Hypothalamus (tissue), 51 donors: ENCODE results near the gene CLNK.

Experiments
- DNase-seq, 51 donors: peaks; one replicate each; lab custom pipeline; 2025; lab: John Stamatoyannopoulos, UW

CLNK gene, protein sequence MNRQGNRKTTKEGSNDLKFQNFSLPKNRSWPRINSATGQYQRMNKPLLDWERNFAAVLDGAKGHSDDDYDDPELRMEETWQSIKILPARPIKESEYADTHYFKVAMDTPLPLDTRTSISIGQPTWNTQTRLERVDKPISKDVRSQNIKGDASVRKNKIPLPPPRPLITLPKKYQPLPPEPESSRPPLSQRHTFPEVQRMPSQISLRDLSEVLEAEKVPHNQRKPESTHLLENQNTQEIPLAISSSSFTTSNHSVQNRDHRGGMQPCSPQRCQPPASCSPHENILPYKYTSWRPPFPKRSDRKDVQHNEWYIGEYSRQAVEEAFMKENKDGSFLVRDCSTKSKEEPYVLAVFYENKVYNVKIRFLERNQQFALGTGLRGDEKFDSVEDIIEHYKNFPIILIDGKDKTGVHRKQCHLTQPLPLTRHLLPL

DNA sequence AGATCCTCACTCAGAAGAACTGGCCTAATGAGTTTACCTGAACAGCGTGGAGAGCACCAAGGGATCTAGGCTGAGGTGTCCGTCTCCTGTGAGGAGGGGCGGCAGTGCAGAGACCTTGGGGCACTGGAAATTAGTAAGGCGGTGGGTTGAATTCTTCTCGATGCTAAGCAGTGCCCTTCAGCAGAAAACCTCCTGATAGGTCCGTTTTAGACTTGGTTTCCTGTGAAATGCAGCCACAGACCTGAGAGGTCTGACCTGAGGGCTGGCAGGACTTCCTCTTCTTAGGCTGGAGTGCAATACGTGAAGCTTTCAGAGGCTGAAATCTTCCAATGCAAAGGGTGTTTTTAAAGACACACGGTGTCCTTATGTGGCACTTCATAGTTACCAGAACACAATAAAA is at the start of gene CLNK:
CLNK (minus strand) TSS at position 138 of the 400 bp plus-strand sequence. CDS start 16,899 bp downstream, outside the sequence.
- DNase-seq = no peak

DNA sequence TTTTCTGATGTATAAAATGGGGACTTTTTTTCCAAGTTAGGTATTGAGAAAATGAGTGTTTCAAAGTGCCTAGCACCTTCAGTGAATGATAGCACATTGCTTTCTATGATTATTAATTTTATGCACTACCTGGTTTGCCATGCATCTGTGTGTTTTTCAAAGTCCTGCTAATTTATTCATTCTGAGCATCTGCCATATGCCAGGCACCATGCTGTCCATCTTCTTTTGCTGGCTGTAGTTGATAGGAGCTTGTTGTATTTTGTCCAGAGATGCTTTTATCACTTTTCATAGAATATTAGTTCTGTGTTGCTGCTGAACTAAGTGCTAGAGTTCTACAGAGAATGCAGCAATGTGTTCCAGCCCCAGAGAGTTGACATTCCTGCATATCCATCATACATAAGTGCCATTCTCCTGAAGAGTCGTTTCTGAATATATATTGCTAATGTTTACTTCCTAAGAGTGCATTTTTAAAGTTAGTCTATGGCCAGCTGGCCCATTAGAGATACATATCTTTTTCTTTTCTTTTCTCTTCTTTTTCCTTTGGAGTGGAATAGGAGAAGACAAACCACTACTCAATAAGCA is 49.0 kb upstream of the CLNK start:
- DNase-seq = no peak

DNA sequence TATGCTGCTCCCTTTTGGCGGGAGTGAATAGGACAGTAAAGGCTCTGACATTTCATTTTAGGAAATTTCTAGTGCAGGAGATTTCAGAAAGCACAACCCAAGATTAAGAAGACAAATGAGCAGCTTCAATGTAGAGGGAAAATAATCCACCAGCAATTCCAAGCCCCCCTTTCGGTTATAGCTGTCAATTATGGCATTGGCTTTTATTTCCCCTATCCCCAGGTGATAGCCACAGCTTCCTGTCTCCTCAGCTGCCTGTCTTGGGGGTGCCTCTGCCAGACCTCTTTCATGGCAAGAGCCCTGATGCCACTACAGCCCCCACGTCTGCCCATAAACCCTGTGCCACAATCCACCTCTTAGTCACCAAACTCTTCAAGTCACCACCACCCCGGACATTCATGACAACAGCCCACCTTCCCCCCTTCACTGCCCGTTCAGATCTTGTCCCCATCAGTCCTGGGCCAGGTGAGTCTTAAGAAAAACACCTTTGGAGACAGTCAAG is 48.4 kb upstream of the CLNK start:
- no peak for DNase-seq

DNA sequence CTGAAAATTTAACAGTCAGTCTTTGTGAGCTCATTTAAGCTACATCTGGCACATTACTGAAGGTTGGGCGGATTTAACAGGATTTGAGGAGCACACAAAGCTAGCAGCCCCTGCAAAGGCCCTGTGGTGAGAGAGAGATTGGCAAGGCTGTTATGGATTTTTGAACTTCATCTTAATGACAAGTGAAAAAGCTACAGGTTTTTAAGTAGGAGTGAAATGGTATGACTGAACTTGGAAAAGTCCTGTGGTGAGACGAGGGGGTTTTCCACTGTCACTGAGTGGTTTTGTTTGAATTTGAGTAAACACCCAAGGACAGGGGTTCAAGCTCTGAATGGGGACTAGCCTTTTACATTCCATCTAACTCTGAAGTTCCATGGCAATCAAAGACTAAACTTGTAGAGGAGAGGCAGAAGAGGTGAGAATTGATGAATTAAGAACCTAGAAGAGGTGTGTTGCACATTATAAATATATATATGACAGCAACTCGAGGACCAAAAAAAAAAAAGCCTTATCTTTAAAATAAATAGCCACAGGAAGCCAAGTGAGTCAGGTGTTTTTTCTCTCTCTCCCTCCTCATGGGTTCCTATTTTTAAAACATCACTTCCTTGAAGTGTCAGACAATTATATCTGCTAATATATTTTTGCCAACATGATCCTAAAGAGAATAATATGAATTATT is 47.8 kb upstream of the CLNK start:
- no peak for DNase-seq

DNA sequence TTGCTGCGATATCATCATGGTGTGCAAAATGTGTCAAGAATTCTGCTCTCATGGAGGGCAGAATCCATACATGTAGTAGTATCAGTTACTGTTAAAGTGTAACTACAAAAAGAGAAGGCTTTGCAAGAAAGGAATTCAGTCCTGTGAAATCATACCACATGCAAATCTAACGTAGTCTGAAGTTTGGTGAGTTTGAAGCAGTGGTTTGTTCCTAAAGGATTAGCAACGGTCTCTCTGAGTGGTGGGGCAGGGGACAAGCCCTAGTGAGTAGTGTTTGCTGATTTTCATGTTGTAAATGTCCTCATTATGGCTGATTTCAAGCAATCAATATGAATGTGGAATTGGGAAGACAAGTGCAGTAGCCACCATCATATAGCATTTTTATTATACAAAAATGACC is 47.1 kb upstream of the CLNK start:
- DNase-seq = no peak

DNA sequence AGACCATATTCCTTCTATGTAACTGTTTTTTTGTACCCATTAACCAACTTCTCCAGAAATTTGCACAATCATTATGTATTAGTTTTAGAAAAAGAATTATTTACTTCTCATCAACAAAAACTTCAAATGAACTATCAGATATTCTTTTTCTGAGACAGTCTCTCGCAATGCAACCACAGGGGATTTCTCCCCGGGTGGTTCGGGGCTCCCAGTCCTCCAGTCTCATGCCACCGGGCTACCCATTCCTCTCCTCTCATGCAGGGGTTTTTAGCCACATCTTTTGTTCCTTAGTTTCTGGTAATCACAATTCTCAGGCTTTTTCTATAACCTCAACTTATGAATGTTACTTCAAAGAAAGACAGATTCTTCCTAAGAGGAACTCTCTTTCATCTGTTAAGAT is 46.6 kb upstream of the CLNK start:
- no peak for DNase-seq

DNA sequence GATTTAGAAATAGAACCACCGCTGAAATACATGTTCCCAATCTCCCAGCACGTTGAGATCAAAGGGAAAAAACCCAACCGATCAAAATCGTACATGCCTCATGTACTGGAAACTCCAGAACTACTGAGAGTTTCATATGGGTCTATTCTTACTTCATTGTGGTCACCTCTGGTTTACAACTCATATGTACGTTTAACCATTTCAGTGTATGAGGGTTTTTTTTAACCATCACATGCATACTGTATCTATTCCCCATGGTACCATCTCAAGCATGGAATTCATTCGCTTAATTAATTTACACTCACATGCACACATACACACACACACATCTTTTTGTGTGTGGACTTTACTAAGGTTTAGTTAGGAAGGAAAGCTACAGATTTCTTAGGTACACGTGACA is 46.0 kb upstream of the CLNK start:
- no peak for DNase-seq

DNA sequence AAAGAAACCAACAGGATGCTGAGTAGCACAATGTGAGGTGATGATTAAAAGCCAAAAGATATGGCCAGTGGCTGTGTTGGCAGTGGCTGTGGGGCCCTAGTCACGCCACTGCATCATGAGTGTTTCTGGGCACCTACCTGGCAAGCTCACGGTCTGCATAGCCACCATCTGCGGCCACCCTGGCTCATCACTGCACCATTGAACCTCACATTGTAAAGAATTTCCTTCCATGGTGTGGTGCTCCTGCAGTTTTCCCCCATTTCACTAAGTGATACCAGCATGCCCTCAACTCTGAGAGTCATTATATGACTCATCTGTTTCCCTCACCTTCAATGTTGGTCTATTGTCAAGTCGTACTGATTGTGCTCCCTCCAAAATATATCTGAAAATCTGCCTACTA is 45.5 kb upstream of the CLNK start:
- DNase-seq = no peak

DNA sequence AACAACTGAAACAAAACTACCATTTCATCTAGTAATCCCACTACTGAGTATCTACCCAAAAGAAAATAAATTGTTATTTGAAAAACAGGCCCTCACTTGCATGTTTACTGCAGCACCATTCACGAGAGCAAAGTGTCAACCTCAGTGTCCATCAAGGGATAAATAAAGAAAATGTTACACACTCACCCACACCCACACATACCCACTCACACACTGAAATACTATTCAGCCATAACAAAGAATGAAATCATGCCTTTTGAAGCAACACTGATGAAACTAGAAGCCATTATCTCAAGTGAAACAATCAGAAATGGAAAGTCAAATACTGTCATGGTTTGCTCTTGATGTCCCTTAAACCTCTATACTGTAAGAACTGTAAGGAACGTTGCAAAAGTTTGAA is 44.8 kb upstream of the CLNK start:
- DNase-seq = no peak

DNA sequence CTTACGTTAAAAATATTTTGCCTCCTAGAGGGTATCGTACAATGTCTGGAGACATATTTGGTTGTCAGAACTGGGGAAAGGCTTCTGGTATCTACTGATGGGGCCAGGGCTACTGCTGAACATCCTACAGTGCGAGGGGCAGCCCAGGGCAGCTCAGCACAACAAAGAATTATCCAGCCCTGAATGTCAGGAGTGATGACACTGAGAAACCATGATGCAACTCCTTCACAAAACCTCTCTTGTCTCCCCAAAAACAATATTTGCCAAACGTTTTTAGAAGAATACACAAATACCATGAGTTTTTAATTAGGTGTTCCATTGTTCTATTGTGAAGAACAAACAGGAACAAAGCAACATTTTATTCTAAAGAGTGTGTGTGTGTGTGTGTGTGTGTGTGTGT is 43.4 kb upstream of the CLNK start:
- no peak for DNase-seq

DNA sequence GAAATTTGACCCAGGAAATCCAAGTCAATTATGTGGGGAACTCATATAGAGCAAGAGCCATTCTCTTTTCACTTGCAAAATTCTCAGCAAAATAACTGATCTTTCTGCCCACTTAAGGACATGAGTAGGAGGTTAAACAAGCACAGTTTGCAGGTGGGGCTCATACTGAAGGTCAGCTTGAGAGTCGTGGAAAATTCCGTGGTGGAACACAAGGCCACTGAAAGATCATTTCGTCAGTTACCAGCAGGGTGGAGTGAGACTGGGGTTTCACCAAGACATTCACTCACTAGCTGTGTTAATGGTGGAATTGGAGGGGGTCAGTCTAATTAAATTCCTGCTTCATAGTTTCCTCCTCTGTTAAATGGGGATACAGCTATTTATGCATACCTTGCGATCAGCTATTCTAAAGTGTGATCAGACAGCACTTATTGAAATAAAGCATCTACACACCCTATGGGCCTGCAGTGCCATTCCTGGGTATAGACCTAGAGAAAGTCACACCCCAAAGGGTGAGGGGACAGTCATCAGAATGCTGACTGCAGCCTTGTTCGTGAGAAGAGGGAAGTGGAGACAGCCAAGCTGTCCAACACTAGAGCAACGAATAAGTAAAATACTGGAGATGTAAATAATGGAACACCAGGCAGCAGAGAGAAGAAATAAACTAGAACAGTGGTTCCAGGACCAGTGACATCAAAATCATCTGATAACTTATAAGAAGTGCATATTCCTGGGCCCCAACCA is 42.7 kb upstream of the CLNK start:
- DNase-seq = no peak

DNA sequence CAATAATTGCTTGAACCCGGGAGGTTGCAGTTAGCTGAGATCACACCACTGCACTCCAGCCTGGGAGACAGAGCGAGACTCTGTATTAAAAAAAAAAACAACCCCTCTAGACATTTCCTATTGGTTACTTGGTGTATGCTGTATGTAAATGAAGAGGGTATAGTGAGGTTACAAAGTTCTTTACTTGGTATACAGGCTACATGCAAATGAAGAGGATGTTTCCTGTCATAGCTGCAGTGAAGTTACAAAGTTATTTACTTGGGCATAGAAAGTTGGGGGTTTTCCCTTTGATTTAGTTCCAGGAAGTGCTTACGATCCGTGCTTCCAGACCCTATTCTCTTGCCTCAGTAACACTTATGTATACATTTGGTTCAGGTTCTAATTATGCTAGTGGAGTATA is 38.4 kb upstream of the CLNK start:
- no peak for DNase-seq

DNA sequence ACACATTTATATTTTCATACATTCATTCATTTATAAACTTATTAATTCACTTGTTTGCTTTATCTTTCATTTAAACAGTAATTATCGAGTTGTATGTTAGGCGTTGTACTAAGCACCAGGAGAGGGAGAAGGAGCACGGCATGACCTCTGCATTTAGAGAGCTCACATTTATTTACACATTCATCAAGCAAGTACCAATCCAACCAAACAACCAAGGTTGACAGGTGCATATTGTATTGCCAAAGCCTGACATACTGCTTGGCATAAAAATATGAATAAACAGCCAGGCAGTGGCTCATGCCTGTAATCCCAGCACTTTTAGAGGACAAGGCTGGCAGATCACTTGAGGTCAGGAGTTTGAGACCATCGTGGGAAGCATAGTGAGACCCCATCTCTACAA is 37.0 kb upstream of the CLNK start:
- no peak for DNase-seq

DNA sequence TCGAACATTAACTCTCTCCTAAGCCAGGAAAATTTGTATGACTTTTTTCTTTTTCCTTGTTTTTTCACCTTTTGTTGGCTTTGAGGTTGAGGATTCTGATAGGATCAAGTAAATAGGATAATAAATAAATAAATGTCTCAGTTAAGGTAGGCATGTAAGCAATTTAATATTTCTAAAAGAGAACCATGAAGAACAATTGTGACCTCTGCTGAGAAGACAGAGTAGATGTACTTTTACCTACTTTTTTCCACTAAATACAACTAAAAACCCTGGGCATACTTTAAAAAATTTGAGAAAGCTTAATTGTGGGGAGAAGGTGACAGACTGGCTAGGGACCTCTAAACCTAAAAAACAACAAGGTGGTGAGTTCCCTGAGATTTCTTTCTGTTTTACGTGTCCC is 31.6 kb upstream of the CLNK start:
- no peak for DNase-seq

DNA sequence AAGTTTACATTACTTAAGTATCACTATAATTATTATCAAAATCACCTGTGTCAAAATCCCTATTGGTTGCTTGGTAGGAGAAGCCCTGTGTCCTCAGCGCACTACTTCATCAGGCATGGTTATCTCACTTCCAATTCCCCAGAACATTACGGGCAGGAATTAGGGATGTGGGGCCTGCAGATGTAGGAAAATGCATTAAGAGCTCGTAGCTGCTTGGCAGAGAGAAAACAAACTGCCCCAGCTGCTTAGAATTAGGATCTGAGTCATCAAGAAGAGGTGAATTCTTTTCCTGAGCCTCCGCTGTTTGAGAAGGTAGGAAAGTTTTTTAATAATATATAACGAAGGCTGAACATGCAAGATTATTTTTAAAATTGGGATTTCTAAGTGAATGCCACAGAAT is 31.1 kb upstream of the CLNK start:
- no peak for DNase-seq

DNA sequence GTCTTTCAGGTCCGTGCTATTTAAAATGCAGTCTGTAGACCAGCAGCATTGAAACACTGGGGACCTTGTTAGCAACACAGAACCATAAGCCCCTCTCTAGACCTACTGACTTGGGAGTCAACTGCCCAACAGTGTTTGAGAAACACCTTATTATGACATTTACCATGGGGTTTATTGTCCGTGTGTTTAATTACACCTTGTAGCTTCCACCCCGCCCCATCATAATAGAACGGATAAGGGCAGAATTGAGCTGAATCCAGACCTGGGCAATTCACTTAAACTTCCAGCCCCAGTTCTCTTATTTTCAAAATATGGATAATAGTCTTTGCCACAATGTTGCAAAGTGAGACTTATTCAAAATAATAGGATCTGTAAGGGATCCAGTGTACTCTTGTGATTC is 30.6 kb upstream of the CLNK start:
- DNase-seq = no peak

DNA sequence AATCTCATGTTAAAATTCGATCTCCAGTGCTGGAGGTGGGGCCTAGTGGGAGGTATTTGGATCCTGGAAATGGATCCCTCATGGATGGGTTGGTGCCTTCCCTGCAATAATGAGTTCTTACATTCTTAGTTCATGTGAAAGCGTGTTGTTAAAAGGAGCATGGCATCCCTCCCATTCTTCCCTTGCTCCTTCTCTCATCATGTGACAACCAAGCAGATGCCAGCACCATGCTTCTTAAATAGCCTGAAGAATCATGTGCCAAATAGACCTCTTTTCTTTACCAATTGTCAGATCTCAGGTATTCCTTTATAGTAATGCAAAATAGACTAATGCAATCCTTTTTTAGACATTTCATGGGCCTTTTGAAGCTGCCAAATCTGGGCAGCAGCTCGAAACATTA is 29.0 kb upstream of the CLNK start:
- DNase-seq = no peak

DNA sequence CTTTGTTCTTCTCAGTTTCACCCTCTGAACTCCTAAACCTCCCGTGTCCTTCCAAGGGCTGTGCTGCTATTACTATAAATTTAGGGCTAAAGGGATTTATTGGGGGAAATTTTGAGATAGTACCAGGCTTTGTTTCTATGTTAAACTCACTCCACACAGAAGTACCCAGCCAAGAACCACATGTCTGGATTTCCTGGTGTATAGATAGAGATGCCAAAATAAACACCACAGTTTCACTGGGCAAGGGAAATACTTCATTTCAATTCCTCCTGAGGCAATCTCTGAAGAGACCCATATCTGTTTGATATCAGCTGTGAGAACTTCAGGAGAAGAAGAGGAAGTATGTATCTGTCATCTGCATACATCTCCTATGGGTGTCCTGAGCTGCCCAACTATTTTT is 21.7 kb upstream of the CLNK start:
- DNase-seq = no peak

DNA sequence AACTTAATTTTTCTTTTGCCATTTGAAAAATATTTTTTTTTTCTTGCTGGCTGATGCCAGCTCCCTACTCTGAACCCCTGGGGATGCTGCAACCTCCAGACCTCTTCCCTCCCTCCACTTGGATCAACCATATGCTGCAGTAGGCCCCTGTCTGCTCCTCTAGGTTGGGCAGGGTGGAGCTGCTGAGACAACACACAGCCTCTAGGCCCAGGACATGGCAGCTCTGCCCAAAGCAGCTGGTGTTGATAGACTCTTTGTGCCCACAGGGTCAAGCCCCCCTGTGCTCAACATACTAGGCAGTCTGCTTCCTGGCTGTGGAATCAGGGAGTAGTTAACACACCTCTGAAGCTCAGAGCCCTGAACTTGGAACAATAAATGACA is 19.9 kb upstream of the CLNK start:
- DNase-seq = no peak

DNA sequence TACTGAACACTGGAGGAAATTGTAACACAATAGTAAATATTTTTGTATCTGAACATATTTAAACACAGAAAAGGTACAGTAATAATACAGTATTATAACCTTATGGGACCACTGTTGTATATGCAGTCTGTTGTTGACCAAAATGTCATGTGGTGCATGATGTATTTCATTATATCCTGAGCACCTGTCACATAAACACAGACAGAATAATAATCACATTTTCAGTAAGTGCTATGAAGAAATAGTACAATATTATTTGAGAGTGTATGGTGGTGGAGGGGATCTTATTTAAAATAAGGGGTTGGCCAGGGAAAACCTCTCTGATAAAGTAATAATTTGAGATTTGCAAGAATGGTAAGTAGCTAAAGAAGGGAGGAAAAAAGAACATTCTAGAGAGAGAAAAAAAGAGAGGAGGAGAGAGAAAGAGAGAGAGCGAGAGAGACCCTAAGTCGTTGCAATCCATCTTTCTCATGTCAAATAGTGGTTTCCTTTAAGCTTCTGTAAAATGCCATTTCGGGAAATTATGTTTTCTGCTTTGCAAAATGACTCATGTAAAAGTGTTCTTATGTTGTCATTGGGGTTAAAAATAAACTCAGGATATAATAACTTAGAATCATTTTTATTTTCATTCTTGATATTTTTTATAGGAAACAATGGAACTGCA is 19.3 kb upstream of the CLNK start:
- DNase-seq = no peak

DNA sequence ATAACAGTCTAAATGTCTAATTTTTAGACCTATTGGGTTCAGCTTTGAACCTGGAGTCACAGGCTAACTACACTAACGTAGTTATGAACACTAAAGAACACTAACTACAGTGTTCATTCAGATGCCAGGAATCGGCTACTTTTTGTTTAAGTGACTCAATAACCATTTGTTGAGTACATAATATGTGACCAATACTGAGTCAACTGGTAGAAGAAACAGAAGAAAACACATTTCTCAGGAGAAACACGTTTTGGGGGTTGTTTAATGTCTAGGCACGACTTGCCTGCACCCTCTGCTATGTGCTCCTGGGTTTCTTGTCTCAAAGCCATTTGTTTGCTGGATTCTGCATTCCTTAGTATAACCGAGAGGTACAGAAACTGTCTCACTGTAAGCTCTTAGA is 18.6 kb upstream of the CLNK start:
- DNase-seq = no peak
